GM21423 (cell line): ENCODE data around the gene RSU1.

Experiments
- ATAC-seq: cut with Tn5 transposase; IDR thresholded peaks from one replicate; pipeline ENCODE4 v1.9.1; 2021; ENCODE audit warnings: mild to moderate bottlenecking, moderate library complexity; ENCODE audit not compliant: unreplicated experiment

The RSU1 gene

DNA sequence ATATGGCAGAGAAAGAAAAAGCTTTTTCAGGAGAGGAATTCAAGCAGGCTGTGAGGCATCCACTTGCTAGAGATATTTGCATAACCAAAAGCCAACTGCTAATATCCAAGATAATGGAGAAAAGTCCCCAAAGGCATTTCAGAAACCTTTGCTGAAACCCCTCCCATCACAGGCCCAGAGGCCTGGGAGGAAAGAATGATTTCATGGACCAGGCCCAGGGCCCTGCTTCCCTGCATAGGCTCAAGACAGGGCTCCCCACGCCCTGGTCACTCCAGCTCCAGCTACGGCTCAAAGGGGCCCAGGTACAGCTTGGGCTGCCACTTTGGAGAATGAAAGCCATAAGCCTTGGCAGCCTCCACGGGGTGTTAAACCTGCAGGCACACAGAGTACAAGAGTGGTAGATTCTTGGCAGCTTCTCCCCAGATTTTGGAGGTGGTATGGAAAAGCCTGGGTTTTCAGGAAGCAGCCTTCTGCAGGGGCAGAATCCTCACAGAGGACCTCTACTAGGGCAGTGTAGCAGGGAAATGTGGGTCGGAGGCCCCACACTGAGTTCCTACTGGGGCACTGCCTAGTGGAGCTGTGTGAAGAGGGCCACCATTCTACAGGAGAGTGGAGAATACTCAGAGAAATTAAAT is 5.6 kb upstream of the RSU1 start:
- ATAC-seq: no peak

- ATAC-seq: no peak
Observed at GRCh38 chr10:16822027-16822426, 4.8 kb upstream of the RSU1 start.

- no peak for ATAC-seq
Observed at GRCh38 chr10:16820421-16820820, 3.2 kb upstream of the RSU1 start.

GRCh38 chr10:16820018-16820417 is 2.8 kb upstream of the RSU1 start:
- ATAC-seq: no peak

- ATAC-seq: no peak
Observed at GRCh38 chr10:16819436-16819835, 2.2 kb upstream of the RSU1 start.

GRCh38 chr10:16819026-16819425 is 1.8 kb upstream of the RSU1 start:
- ATAC-seq: no peak

GRCh38 chr10:16816830-16817124 is 447 bp downstream of the RSU1 start:
- ATAC-seq: no peak

- ATAC-seq: no peak
Observed at GRCh38 chr10:16816171-16816570, 1.1 kb downstream of the RSU1 start.

GRCh38 chr10:16814012-16814411 is 3.2 kb downstream of the RSU1 start:
- ATAC-seq: no peak

DNA sequence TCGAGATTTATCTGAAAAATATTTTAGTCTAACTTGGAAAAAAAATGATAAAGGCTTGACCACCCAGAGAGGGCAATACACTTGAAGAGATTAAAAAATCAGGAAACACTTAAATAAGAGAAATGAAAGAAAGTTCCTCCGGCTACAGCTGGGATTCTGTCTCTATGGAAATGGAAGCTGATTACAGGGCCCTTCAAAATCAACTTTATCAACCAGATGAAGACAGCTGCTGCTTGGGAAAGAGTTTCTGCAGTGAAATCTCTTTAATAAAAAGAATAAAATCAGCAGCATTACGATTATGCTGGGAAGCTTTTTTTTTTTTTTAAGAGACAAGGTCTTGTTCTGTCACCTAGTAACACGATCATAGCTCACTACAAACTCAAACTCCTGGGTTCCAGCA is 4.5 kb downstream of the RSU1 start:
- ATAC-seq: no peak

GRCh38 chr10:16811765-16812164 is 5.5 kb downstream of the RSU1 start:
- no peak for ATAC-seq

DNA sequence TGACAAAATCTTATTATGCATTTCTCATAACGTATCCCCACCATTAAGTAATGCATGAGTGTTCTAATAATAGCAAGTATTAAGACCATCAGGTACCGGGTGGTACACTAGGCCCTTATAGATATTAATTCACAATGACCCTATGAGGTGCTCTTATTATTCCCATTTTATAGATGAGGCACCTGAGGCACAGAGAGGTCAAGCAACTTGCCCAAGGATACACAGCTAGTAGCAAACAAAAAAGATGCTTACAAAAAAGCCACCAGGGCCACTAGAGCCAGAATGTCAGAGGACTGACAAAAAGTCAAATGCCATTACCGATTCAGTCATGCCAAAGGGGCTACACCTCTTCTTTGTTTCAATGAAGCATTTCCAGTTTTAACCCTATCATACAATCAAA is 5.9 kb downstream of the RSU1 start:
- no peak for ATAC-seq

DNA sequence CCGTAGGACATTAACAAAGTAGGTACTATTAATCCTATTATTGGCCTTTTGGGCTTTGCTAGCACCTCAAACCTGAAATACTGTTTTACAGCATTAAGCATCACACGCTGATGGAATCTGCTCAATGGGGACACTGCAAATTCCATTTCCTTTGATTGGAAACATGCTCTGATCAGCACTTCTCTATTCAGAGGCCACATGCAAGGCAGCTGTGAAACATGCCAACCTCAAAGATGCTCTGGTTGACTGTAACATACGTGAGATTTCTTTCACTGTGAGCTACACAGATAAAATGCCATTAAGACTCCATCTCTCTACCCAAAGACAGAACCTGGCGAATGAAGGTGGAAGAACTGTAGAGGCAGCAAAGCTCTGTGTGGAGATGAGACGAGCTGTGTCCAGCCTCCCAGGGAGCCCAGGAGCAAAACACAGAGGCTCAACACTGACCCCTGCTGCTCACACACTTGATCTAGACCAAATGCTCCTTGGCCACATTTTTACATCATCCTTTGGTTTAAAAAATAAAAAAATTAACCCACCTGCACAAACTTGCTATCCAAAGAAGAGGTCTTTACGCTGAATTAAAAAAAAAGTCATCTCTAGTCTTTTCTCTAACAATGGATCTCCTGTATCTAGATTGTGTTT is 8.0 kb downstream of the RSU1 start:
- ATAC-seq: peak; percentile 84

- ATAC-seq: no peak
Observed at GRCh38 chr10:16804123-16804522, 13.1 kb downstream of the RSU1 start.

DNA sequence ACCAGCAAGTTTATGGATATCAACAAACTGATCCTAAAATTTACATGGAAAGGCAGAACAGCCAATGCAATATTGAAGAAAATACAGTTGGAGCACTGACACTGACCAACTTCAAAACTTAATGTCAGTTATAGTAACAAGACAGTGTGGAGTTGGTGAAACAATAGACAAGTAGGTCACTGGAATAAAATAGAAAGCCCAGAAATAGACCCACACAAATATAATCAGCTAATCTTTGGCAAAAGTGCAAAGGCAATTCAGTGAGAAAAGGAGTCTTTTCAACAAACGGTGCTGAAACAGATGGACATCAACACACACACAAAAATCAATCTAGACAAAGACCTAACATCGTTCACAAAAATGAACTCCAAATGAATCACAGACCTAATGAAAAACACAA is 13.8 kb downstream of the RSU1 start:
- no peak for ATAC-seq

DNA sequence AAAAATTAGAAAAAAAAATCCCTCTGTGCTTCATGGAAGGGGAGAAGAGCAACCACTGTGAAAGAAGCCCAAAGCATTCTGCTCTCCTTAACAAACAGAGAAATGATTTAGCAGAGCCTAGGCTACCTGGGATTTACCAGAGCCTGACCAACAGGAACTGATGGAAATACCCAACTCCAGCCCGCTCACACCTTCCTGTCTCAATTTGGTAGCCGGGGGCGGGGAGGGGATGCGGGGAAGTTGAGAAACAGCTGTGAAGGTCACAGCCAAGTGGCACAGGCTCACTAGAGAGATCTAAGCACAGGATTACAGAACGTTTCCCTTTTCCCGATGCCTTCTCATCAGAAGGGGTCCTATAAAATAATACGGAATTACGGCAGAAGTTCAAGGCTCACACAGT is 17.6 kb downstream of the RSU1 start:
- peak; percentile 88 for ATAC-seq

GRCh38 chr10:16798571-16798970 is 18.7 kb downstream of the RSU1 start:
- ATAC-seq: no peak

DNA sequence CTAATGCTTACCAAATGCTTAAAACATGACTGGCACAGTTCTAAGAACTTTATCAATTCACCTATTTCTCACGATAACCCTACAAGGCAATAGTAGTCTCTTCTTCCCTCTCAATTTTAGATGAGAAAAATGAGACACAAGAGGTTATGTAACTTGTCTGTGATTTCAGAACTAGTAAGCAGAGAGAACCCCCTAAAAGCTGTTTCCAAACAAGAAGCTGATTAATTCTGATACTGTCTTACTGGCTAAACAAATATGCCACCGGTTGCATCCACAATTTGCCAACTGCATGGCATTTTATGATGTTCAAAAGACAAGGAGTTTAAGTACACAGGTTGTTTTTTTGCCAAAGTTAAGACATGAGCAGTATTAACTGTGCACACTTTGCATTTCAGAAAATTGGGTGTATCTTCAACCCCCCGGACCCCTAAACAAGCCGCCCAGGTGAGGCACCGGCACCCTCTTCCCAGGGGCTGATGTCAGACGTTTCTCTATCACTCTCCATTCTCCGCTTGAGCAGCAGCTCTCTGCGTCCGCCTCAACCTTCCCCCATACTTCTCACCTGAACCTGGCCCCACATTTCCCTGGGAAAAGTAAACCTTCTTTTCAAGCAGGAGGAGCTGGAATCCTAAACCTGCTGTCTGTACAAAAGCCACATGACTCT is 21.7 kb downstream of the RSU1 start:
- no peak for ATAC-seq

DNA sequence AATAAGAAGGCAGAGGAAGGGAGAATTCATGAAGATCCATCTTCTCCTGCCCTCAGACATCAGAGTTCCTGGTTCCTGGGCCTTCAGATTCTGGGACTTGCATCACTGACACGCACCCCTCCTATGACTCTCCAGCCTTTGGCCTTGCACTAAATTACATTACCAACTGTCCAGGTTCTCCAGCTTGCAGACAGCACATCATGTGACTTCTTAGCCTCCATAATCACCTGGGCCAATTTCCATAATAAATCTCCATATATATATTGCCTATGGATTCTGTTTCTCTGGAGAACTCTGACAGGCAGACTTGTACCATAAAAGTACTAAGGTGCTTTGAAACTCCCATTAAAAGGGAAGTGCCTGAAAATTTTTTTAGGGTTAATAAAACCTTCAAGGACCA is 23.2 kb downstream of the RSU1 start:
- no peak for ATAC-seq

- ATAC-seq: no peak
Observed at GRCh38 chr10:16792675-16793074, 24.5 kb downstream of the RSU1 start.

DNA sequence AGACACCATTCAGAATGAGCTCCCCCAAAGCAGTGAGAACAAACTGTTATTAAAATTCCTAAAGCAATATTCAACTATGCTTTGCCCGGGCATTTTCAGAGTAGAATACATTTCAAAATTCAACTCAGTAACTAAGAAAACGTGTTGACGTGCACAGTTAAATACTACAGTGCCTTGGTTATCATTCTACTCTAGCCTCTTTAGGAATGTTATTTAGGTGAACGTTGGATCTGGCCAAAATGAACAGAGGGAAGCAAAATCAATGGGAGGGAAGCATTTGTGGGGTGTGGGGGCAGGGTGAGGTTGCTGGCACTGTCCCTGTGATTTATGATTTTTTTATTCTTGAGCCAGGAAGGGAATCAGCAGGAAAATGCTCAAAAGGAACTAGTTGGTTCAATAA is 27.5 kb downstream of the RSU1 start:
- ATAC-seq: no peak

DNA sequence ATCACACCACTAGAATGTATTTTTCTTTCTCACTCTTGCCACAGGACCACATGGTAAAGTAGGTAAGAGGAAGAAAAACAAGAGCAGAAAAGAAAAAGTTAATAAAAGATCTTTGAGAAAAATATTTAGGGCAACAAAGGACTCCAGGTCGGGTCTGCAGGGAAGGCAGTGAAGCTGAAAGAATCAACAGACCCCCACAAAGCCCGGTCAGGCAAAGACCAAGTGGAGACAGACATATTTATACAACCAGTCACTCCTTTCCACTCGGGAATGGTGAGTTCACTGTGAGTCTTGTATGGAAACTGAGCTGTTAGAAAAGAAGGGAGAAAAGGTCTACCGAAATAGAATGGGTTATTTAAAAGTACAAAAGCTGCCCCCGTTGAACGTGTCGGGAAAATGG is 28.0 kb downstream of the RSU1 start:
- ATAC-seq: no peak

DNA sequence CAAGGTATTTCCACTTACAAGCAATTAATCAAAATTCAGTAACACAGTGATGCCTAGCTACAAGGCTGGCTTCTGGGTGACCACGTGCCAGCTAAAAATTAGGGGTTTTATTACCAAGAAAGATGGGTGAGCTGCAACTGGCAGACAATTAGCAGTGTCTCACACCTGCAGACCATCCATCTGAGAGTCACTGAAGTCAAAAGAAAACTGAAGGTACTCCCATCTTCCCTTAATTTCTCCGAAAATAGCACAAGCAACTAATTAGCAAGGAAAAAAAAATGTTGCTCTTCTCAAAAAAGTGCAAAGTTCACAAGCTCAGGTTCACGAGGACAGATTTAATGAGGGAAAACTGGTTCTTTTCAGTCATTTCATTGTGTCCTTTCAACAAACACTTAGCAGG is 28.4 kb downstream of the RSU1 start:
- no peak for ATAC-seq
